HepG2 (cell line): Measurements from ENCODE around the gene MTO1. TPM values are rescaled to one million over a fixed set of nuclear protein-coding genes. Genes with fewer than 3 reads are reported as not detected.

ENCODE experiments used
- ATAC-seq: fragments of 200-7000 bp; cut with Tn5 transposase; 3 replicates; pipeline ENCODE4 v1.9.1; 2020; ENCODE audit warnings: mild to moderate bottlenecking, moderate library complexity
- BruUV-seq: library from RNA; stranded (reverse); fragments of 400-500 nt; replicated peaks from 2 replicates; lab custom pipeline; 2021; lab: Mats Ljungman, UMichigan
- CTCF ChIA-PET: fragments of 300-600 bp; formaldehyde crosslinking; extraction: SDS; loops from one replicate; lab custom pipeline; 2021; ENCODE audit warnings: low total read pairs, inconsistent platforms, low intra/inter-chr PET ratio; lab: Yijun Ruan, JAX
- POLR2A ChIA-PET: fragments of 350-600 bp; sonication (Branson Sonifier 250); formaldehyde crosslinking; loops from one replicate; lab custom pipeline; 2020; ENCODE audit warnings: antibody characterized with exemption, inconsistent platforms; lab: Yijun Ruan, JAX
- DNase-seq: peaks from one replicate; pipeline ENCODE4 v3.0.0-alpha.2; 2015; ENCODE audit warnings: low spot score
- FAIRE-seq: peaks from 3 replicates; lab custom pipeline; 2011; peaks lifted over from hg19 to GRCh38; lab: Jason Lieb, UNC
- H2AFZ ChIP-seq: one replicate; pipeline ENCODE4 v1.6.1; 2011; ENCODE audit warnings: low read length, inconsistent platforms
- H3K27ac ChIP-seq: fragments of 300-600 bp; 3 replicates; pipeline ENCODE4 v1.8.0; 2011; ENCODE audit warnings: mixed run types, mild to moderate bottlenecking, mixed read lengths, low read length, inconsistent platforms; ENCODE audit not compliant: insufficient read depth; ENCODE audit errors: extremely low read length
- H3K27me3 ChIP-seq, 2 experiments: fragments of 200-600 bp in 1 of 2; 2 replicates in 1 of 2; 3 replicates in 1 of 2; pipeline versions ENCODE4 v1.6.0 to v1.8.0; 2011; ENCODE audit warnings: low read length in 2 of 2, mild to moderate bottlenecking in 2 of 2, moderate library complexity in 2 of 2, inconsistent platforms in 1 of 2; ENCODE audit not compliant: insufficient read depth in 2 of 2, control insufficient read depth in 1 of 2
- H3K36me3 ChIP-seq, 2 experiments: fragments of 200-600 bp in 1 of 2; replicated peaks in 1 of 2; 2 replicates in 1 of 2; 3 replicates in 1 of 2; pipeline versions ENCODE4 v1.5.1 to v1.8.0; 2011; ENCODE audit warnings: low read length in 2 of 2, inconsistent platforms in 1 of 2; ENCODE audit not compliant: insufficient read depth in 2 of 2, control insufficient read depth in 1 of 2
- H3K4me1 ChIP-seq: 2 replicates; pipeline ENCODE4 v1.5.1; 2012; ENCODE audit warnings: low read length, inconsistent platforms; ENCODE audit not compliant: insufficient read depth
- H3K4me2 ChIP-seq: 2 replicates; pipeline ENCODE4 v1.6.0; 2011; ENCODE audit warnings: low read depth, low read length, inconsistent platforms
- H3K4me3 ChIP-seq, 3 experiments: fragments of 200-600 bp in 1 of 3; sonication (generic), shearing (Covaris generic) in 1 of 3; replicated peaks in 1 of 3; 2 replicates each; pipeline ENCODE4 v1.5.1; 2011 to 2016; ENCODE audit warnings: low read length in 3 of 3, inconsistent platforms in 2 of 3, low read depth in 2 of 3, mild to moderate bottlenecking in 2 of 3, control low read depth in 1 of 3, mixed read lengths in 1 of 3; ENCODE audit not compliant: insufficient read depth in 1 of 3
- H3K79me2 ChIP-seq: one replicate; pipeline ENCODE4 v1.6.1; 2011; ENCODE audit warnings: low read length, inconsistent platforms; ENCODE audit not compliant: insufficient read depth
- H3K9ac ChIP-seq: 2 replicates; pipeline ENCODE4 v1.6.0; 2011; ENCODE audit warnings: mild to moderate bottlenecking, low read depth, low read length, inconsistent platforms; ENCODE audit not compliant: insufficient read depth
- H3K9me3 ChIP-seq: 2 replicates; pipeline ENCODE4 v1.5.1; 2012; ENCODE audit warnings: mild to moderate bottlenecking, low read length
- H4K20me1 ChIP-seq: 2 replicates; pipeline ENCODE4 v1.6.0; 2011; ENCODE audit warnings: inconsistent platforms, mild to moderate bottlenecking, low read length, moderate library complexity; ENCODE audit not compliant: insufficient read depth
- AGO2 ChIP-seq: fragments of 200-400 bp; formaldehyde crosslinking; optimal IDR thresholded peaks from 2 replicates; pipeline ENCODE3; 2017; ENCODE audit warnings: mild to moderate bottlenecking, low read depth, low read length, moderate library complexity
- HNRNPL ChIP-seq: fragments of 200-400 bp; formaldehyde crosslinking; IDR thresholded peaks from 2 replicates; pipeline ENCODE4 v1.6.1; 2017; ENCODE audit warnings: mild to moderate bottlenecking, low read depth, low read length
- MYC ChIP-seq: sonication (generic); formaldehyde crosslinking; IDR thresholded peaks from 2 replicates; pipeline ENCODE4 v1.9.0; 2021; ENCODE audit warnings: missing genetic modification reagents, borderline replicate concordance
- NFIC ChIP-seq: IDR thresholded peaks from 2 replicates; pipeline ENCODE4 v1.6.1; 2012; ENCODE audit warnings: mild to moderate bottlenecking, low read length, inconsistent platforms
- PAF1 ChIP-seq: IDR thresholded peaks from 2 replicates; pipeline ENCODE4 v1.6.1; 2016; ENCODE audit warnings: missing genetic modification reagents, missing compliant biosample characterization
- POLR2AphosphoS2 ChIP-seq: IDR thresholded peaks from 2 replicates; pipeline ENCODE4 v1.6.1; 2011; ENCODE audit warnings: low read depth, low read length, improper control_type of control experiment
- POLR2AphosphoS5 ChIP-seq: IDR thresholded peaks from 2 replicates; pipeline ENCODE4 v1.6.1; 2012; ENCODE audit warnings: low read depth, low read length
- SAFB2 ChIP-seq: sonication (generic); formaldehyde crosslinking; IDR thresholded peaks from 2 replicates; pipeline ENCODE4 v1.5.1; 2020; ENCODE audit warnings: missing genetic modification reagents, low read depth, mild to moderate bottlenecking, borderline replicate concordance
- SP2 ChIP-seq: sonication (generic); formaldehyde crosslinking; IDR thresholded peaks from 2 replicates; pipeline ENCODE4 v1.5.1; 2020; ENCODE audit warnings: mild to moderate bottlenecking, missing genetic modification reagents
- SRSF4 ChIP-seq: fragments of 200-400 bp; formaldehyde crosslinking; IDR thresholded peaks from one replicate; pipeline ENCODE4 v1.6.1; 2018; ENCODE audit warnings: mild to moderate bottlenecking, low read depth, low read length, moderate library complexity; ENCODE audit not compliant: poor library complexity, severe bottlenecking
- ZMYM4 ChIP-seq: sonication (generic); formaldehyde crosslinking; IDR thresholded peaks from 2 replicates; pipeline ENCODE4 v1.8.1; 2023; ENCODE audit warnings: mild to moderate bottlenecking, missing genetic modification reagents
- ZNF318 ChIP-seq: sonication (generic); formaldehyde crosslinking; IDR thresholded peaks from 2 replicates; pipeline ENCODE4 v1.4.0; 2020; ENCODE audit warnings: mild to moderate bottlenecking, missing genetic modification reagents
- ZNF558 ChIP-seq: sonication (generic); formaldehyde crosslinking; IDR thresholded peaks from 2 replicates; pipeline ENCODE4 v1.9.0; 2022; ENCODE audit warnings: mild to moderate bottlenecking, missing genetic modification reagents, borderline replicate concordance
- WGBS: methylation state at CpG from one replicate; pipeline ENCODE4 v1.1.6; 2017; ENCODE audit warnings: low lambda C conversion rate; 5-methylcytosine and 5-hydroxymethylcytosine counted together
- in situ Hi-C: cut with HindIII; loops from 2 replicates; pipeline ENCODE4 v1.10.0; 2017; ENCODE audit warnings: low pct_unique_long_range_greater_than_20kb; ENCODE audit not compliant: extremely low pct_ligation_motif_present
- intact Hi-C: fragments of 100-400 bp; cut with micrococcal nuclease; formaldehyde crosslinking; loops from one replicate; pipeline ENCODE4 v1.10.0; 2022; ENCODE audit not compliant: unreplicated experiment
- polyA plus RNA-seq, 8 experiments: library from polyadenylated mRNA; depleted of rRNA in 3 of 8; stranded (reverse) in 7 of 8; unstranded in 1 of 8; fragments of >200 nt; fragmentation: Illumina TruSeq in 4 of 8; extraction: Trizol in 4 of 8; gene quantifications; 2 replicates each; pipeline versions ENCODE4 v1.2.1 to v1.2.3, GENCODE V29; 2011 to 2016; ENCODE audit warnings: low read depth in 4 of 8, missing spikeins in 1 of 8, mixed read lengths in 1 of 8; ENCODE audit not compliant: insufficient read depth in 1 of 8
- total RNA-seq, 5 experiments: library from RNA; depleted of rRNA; stranded (reverse); fragments of >200 nt; fragmentation: Illumina TruSeq; extraction: Trizol; gene quantifications; 2 replicates each; pipeline ENCODE4 v1.2.3, GENCODE V29; 2016; ENCODE audit warnings: low read depth in 1 of 5

MTO1 gene
- total and polyA plus RNA-seq, 2 of the 13 experiments (the other 11 are each of a cell fraction or from before 2014, with no cell fraction given): 21.1 to 45.3 TPM

GRCh38 chr6:73516514-73517489 is 55.3 kb downstream of the MTO1 start:
- in situ Hi-C loops: no loop called here
- peak overlapping the region in 2 of 3 experiments; percentile 6 to 35; a peak in 1 of 6 replicates for H3K4me3 ChIP-seq
- BruUV-seq: no TSS peak
- TF ChIP-seq SAFB2 (no peak), POLR2AphosphoS5 (peak; percentile 76), MYC (CRISPR knock-in tag) (no peak), NFIC (peak; percentile 32; the same call in 1 of the 2 replicates), PAF1 (CRISPR knock-in tag) (peak; percentile 93; the same call in 1 of the 2 replicates), ZMYM4 (no peak), ZNF558 (CRISPR knock-in tag) (no peak), ZNF318 (CRISPR knock-in tag) (0 out of 2 replicates have a peak, but pooled peaks have one; percentile 13), SRSF4 (peak; percentile 81), AGO2 (peak; percentile 89), SP2 (CRISPR knock-in tag) (no peak), POLR2AphosphoS2 (peak; percentile 90), HNRNPL (0 out of 2 replicates have a peak, but pooled peaks have one; percentile 25)

More at GRCh38 chr6:73516514-73517489, 55.3 kb downstream of the MTO1 start:
- CTCF ChIA-PET: interaction anchor here (2.2 kb wide), 1 partner anchor 94 kb away, joined by 13 read pairs; no protein-coding TSS in a partner anchor
- Histone ChIP-seq H3K9ac (no peak overlapping the region; the same call in 1 of the 2 replicates), H3K79me2 (peaks cover 26% of the 10 kb centered on the region), H2AFZ (no peak overlapping the region), H3K27me3 (no peaks in the 10 kb centered on the region; a peak in 1 of 5 replicates), H3K36me3 (peaks cover 7 to 33% of the 10 kb centered on the region in 2 experiments), H4K20me1 (peaks cover 55% of the 10 kb centered on the region), H3K27ac (peak overlapping the region; percentile 49), H3K4me1 (peaks cover 26% of the 10 kb centered on the region), H3K4me2 (peak overlapping the region; percentile 53; the same call in 1 of the 2 replicates), H3K9me3 (no peaks in the 10 kb centered on the region)
- intact Hi-C loops: no loop called here
- DNase-seq (no peak), FAIRE-seq (no peak), ATAC-seq (no peak)
- POLR2A ChIA-PET: interaction anchor here (0.6 to 4.3 kb wide), 7 partner anchors 50 to 137 kb away, joined by 3 to 19 read pairs (median 11); partner anchors contain the start of gene SLC17A5
- WGBS: 85% methylated on average over 4 of the region's 4 CpGs
